ENCODE data around the gene MLLT3.

DNA sequence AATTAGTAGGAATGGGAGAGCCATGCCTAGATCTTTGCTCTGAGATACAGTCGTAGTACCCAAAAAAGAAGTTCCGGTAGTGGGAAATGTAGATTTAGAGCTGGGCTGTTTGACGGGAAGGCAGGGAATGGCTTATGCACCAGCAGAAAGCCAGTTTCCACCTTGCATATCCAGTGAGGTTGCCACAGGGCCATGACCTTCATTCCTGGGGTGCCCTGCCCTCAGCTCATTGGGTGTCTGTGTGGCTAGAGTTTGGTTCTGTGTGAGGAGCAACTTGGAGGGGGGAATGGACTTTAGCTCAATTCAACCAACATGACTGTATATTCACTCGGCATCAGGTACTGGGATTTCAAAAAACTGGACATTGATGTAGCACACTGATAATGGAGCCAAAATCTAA lies 300.1 kb downstream of the MLLT3 start:
- TF ChIP-seq, protein P1, sequence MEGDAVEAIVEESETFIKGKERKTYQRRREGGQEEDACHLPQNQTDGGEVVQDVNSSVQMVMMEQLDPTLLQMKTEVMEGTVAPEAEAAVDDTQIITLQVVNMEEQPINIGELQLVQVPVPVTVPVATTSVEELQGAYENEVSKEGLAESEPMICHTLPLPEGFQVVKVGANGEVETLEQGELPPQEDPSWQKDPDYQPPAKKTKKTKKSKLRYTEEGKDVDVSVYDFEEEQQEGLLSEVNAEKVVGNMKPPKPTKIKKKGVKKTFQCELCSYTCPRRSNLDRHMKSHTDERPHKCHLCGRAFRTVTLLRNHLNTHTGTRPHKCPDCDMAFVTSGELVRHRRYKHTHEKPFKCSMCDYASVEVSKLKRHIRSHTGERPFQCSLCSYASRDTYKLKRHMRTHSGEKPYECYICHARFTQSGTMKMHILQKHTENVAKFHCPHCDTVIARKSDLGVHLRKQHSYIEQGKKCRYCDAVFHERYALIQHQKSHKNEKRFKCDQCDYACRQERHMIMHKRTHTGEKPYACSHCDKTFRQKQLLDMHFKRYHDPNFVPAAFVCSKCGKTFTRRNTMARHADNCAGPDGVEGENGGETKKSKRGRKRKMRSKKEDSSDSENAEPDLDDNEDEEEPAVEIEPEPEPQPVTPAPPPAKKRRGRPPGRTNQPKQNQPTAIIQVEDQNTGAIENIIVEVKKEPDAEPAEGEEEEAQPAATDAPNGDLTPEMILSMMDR (IDR thresholded peaks at IDR 0.05 in 8 of 11, conservative IDR thresholded peaks at IDR 0.05 in 3 of 11) = no peak
- TF ChIP-seq POLR2AphosphoS5 (IDR thresholded peaks at IDR 0.05) (no peak), POLR2A (IDR thresholded peaks at IDR 0.05) (no peak)

Measured in spleen (tissue), 7 donors.